Activated CD4-positive, alpha-beta T cell treated with anti-CD3 and anti-CD28 coated beads, Interleukin-2, amount 10 ng/mL, durations not matched to agents 7 days and 5 days (primary cell): ENCODE results near the gene RABL2A. TPM values are rescaled to one million over a fixed set of nuclear protein-coding genes. Genes with fewer than 3 reads are reported as not detected.
"Not testable (repeated sequence)": the region's sequence is repeated elsewhere in the genome, so short reads cannot be mapped to it uniquely, and the experiment has no call there.

Experiments used
- CTCF ChIA-PET: fragments of 350-600 bp; sonication (Branson Sonifier 250); formaldehyde crosslinking; loops from one replicate; lab custom pipeline; 2021; ENCODE audit warnings: antibody characterized with exemption; lab: Charles Lee
- POLR2A ChIA-PET: fragments of 350-600 bp; sonication (Branson Sonifier 250); formaldehyde crosslinking; loops from one replicate; lab custom pipeline; 2021; ENCODE audit warnings: antibody characterized with exemption; lab: Charles Lee
- DNase-seq: peaks from one replicate; pipeline ENCODE4 v3.0.0-alpha.2; 2020
- H3K27ac Mint-ChIP-seq: one replicate; pipeline ENCODE4 v1.8.0; 2021; ENCODE audit warnings: mild to moderate bottlenecking, moderate library complexity, mixed read lengths
- H3K27me3 Mint-ChIP-seq: one replicate; pipeline ENCODE4 v1.8.0; 2021; ENCODE audit warnings: mixed read lengths
- H3K36me3 Mint-ChIP-seq: one replicate; pipeline ENCODE4 v1.8.0; 2021; ENCODE audit warnings: low read depth, mixed read lengths
- H3K4me1 Mint-ChIP-seq: one replicate; pipeline ENCODE4 v1.8.0; 2021; ENCODE audit warnings: mixed read lengths
- H3K4me3 Mint-ChIP-seq: one replicate; pipeline ENCODE4 v1.8.0; 2021; ENCODE audit warnings: mild to moderate bottlenecking, moderate library complexity, mixed read lengths
- H3K9me3 Mint-ChIP-seq: one replicate; pipeline ENCODE4 v1.8.0; 2021; ENCODE audit warnings: mixed read lengths
- microRNA-seq: library from miRNA; unstranded; fragments of <30 nt; microRNA quantifications from one replicate; pipeline ENCODE4 v1.2.0, GENCODE V29; 2021; ENCODE audit warnings: borderline microRNAs expressed, borderline replicate concordance
- total RNA-seq, 2 experiments: library from RNA; stranded (reverse); gene quantifications; one replicate each; pipeline ENCODE4 v1.2.3, GENCODE V29; 2021

RABL2A gene
- total RNA-seq, 2 experiments from 2014 or later = 15.3 to 17.9 TPM

DNA sequence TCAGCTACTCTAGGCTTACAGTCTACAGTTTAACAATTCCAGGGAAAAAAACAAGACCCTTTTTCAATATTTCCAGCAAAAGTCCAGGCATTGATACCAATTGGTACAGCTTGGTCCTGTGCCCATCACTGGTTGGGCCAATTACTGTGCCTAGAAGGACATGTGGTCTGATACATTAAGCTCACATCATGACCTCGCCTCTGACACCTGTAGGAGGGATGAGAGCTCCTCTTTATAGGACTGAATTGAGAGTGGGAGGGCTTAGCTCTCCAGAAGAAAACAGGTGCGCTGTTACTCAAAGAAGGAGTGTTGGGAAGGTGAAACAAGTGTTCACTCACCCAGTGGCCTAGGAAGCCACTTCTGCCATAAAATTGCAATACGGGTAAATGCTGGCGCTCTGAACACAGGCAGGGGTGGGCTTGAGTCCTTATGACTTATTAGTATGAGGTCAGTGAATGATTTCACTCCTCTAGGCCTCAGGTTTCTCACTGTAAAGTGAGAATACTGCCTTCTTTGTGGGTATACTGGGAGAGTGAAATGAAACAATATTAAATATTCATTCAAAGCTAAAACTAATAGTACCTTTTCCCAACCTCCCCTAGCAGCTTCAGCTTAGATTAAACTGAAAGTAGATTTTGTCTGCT lies 49.7 kb downstream of the RABL2A start:
- no peak overlapping the region for H3K27ac Mint-ChIP-seq
- H3K36me3 Mint-ChIP-seq = no peaks in the 10 kb centered on the region
- CTCF ChIA-PET = interaction anchor here (0.5 to 1.7 kb wide), 3 partner anchors 15 to 72 kb away, joined by 4 to 7 read pairs (median 5); no protein-coding TSS in a partner anchor
- no peaks in the 10 kb centered on the region for H3K9me3 Mint-ChIP-seq
- POLR2A ChIA-PET = no interaction called here
- no peak overlapping the region for H3K4me3 Mint-ChIP-seq
- H3K27me3 Mint-ChIP-seq = no peaks in the 10 kb centered on the region
- DNase-seq = no peak
- H3K4me1 Mint-ChIP-seq = no peaks in the 10 kb centered on the region

DNA sequence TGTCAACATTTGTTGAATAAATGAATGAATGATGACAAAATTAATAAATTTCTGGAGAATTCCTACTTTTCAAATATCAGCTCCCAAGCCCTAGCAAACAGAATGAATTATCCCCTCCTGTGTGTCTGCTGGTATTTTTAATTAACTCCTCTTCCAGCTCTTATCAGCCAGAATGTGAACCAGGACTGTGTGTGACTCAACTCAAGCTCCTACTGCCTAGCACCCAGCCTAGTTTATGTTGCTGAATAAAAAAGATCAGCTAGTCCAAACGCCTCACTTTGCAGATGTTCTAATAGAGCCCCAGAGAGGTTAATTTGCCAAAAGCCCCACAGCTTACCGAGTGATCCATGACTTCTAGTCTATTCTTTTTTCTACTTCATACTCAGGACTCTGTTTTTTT lies 50.3 kb downstream of the RABL2A start:
- Mint-ChIP-seq H3K27me3 (no peaks in the 10 kb centered on the region), H3K4me3 (no peak overlapping the region), H3K27ac (no peak overlapping the region), H3K36me3 (no peaks in the 10 kb centered on the region), H3K4me1 (no peaks in the 10 kb centered on the region), H3K9me3 (no peaks in the 10 kb centered on the region)
- DNase-seq = no peak
- POLR2A ChIA-PET = no interaction called here
- CTCF ChIA-PET = interaction anchor here (0.5 to 1.7 kb wide), 3 partner anchors 14 to 73 kb away, joined by 4 to 7 read pairs (median 5); no protein-coding TSS in a partner anchor

DNA sequence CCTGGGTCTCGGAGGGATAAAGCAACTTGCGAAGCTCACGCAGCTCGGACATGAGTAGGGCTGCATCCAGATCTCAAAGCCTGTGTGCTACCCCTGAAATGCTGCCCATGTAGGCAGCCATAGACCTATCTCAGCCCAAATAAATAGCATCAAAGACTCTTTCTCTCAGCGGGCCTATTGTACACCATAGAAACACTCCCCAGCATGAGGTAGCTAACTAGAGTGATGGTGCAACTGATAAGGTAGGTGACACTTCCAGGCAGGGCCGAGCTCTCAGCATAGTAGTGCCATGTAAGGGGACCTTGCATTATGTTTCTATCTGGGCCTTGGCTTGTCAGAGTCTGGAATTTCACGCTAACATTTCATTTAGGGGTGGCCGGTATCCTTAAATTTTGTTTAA lies 52.4 kb downstream of the RABL2A start:
- H3K27me3 Mint-ChIP-seq = no peaks in the 10 kb centered on the region
- H3K36me3 Mint-ChIP-seq = no peaks in the 10 kb centered on the region
- CTCF ChIA-PET = interaction anchor here (1.2 to 2.7 kb wide), 2 partner anchors 22 to 75 kb away, joined by 3 to 9 read pairs; no protein-coding TSS in a partner anchor
- POLR2A ChIA-PET = no interaction called here
- H3K4me3 Mint-ChIP-seq = no peak overlapping the region
- no peaks in the 10 kb centered on the region for H3K4me1 Mint-ChIP-seq
- no peak overlapping the region for H3K27ac Mint-ChIP-seq
- DNase-seq = no peak
- H3K9me3 Mint-ChIP-seq = no peaks in the 10 kb centered on the region

DNA sequence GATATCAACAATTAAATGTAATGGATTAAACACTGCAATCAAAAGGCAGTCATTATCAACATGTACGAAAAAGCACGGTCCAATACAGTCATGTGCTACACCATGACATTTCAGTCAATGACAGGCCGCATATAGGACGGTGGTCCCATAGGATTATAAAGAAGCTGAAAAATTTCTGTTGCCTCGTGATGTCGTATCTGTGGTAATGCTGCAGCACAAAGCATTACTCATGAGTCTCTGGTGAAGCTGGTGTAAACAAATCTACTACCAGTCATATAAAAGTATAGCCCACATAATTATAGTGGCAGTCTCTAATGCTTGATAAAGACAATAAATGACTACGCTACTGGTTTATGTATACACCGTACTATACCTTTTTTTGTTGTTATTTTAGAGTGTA lies 58.4 kb downstream of the RABL2A start:
- Mint-ChIP-seq H3K9me3 (no peaks in the 10 kb centered on the region), H3K4me3 (no peak overlapping the region), H3K4me1 (peaks cover under 1% of the 10 kb centered on the region), H3K36me3 (no peaks in the 10 kb centered on the region), H3K27ac (no peak overlapping the region), H3K27me3 (peaks cover 5% of the 10 kb centered on the region)
- no peak for DNase-seq
- ChIA-PET CTCF (interaction anchor here (0.6 to 1.6 kb wide), 3 partner anchors 15 to 81 kb away, joined by 3 to 5 read pairs (median 4); no protein-coding TSS in a partner anchor), POLR2A (no interaction called here)

DNA sequence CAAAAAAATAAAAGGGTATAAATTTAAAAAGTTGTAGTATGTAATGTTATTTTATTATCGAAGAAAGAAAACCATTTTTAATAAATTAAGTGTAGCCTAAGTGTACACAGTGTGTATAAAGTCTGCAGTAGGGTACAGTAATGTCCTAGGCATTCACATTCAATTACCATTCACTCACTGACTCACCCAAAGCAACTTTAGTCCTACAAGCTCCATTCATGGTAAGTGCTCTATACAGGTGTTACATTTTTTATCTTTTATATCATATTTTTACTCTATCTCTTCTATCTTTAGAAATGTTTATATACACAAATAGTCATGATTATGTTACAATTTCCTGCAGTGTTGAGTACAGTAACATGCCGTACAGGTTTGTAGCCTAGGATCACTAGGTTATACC lies 59.5 kb downstream of the RABL2A start:
- Mint-ChIP-seq H3K36me3 (no peaks in the 10 kb centered on the region), H3K27ac (no peak overlapping the region), H3K9me3 (no peaks in the 10 kb centered on the region), H3K27me3 (peaks cover 5% of the 10 kb centered on the region), H3K4me3 (no peak overlapping the region), H3K4me1 (peaks cover 2% of the 10 kb centered on the region)
- ChIA-PET POLR2A (no interaction called here), CTCF (interaction anchor here (0.9 to 1.6 kb wide), 2 partner anchors 14 to 82 kb away, joined by 4 to 5 read pairs; no protein-coding TSS in a partner anchor)
- DNase-seq = no peak

DNA sequence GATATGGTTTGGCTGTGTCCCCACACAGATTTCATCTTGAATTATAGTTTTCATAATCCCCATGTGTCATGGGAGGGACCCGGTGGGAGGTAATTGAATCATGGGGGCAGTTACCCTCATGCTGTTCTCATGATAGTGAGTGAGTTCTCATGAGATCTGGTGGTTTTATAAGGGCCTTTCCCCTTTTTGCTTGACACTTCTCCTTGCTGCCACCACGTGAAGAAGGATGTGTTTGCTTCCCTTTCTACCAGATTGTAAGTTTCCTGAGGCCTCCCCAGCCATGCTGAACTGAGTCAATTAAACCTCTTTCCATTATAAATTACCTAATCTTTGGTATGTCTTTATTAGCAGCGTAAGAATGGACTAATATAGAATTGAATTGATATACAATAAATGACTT lies 63.8 kb downstream of the RABL2A start:
- not testable (repeated sequence) for H3K4me3 Mint-ChIP-seq

More for the DNA sequence above, 63.8 kb downstream of the RABL2A start:
- POLR2A ChIA-PET, H3K27me3 Mint-ChIP-seq, H3K9me3 Mint-ChIP-seq, DNase-seq, H3K27ac Mint-ChIP-seq, H3K36me3 Mint-ChIP-seq: not testable (repeated sequence)
- CTCF ChIA-PET = interaction anchor here (0.9 to 1.5 kb wide), 3 partner anchors 9 to 86 kb away, joined by 4 to 5 read pairs (median 4); no protein-coding TSS in a partner anchor
- peaks cover 35% of the 10 kb centered on the region for H3K4me1 Mint-ChIP-seq

Small RNA genes lying within 50 kb of the gene (microRNA-seq; reads per million reads assigned to microRNA genes)
- gene MIR1302-3 = not detected

Other genes with a start within 250 kb of the RABL2A start
- 10 to 100 TPM; 34.6 to 40.0 TPM for gene ZNG1B, start 189.6 kb upstream of the RABL2A start, total RNA-seq
- under 1 TPM; 0.15 to 0.25 TPM for gene FOXD4L1, start 128.6 kb upstream of the RABL2A start, total RNA-seq
- gene SLC35F5, start 129.4 kb downstream of the RABL2A start, total RNA-seq = 10 to 100 TPM; 15.0 to 18.0 TPM